Stimulated activated CD8-positive, alpha-beta memory T cell treated with anti-CD3 and anti-CD28 coated beads, Interleukin-15, amount 100 ng/mL, for 24 hours (primary cell): ENCODE data around the gene APBA1.

Source experiments
- DNase-seq: peaks from one replicate; pipeline ENCODE4 v3.0.0-alpha.2; 2020; ENCODE audit warnings: low read depth

The APBA1 gene

GRCh38 chr9:69657269-69657668, 14.9 kb downstream of the APBA1 start:
- no peak for DNase-seq

- DNase-seq = no peak
These were observed 17.1 kb downstream of the APBA1 start for GRCh38 chr9:69655065-69655464.

- no peak for DNase-seq
These were observed 18.9 kb downstream of the APBA1 start for GRCh38 chr9:69653261-69653660.

GRCh38 chr9:69649566-69650250, 22.5 kb downstream of the APBA1 start:
- DNase-seq = no peak

- DNase-seq = no peak
These were observed 24.4 kb downstream of the APBA1 start for GRCh38 chr9:69647804-69648203.

GRCh38 chr9:69646810-69647209, 25.4 kb downstream of the APBA1 start:
- no peak for DNase-seq

GRCh38 chr9:69645488-69645887, 26.7 kb downstream of the APBA1 start:
- DNase-seq = no peak

GRCh38 chr9:69643098-69643497, 29.1 kb downstream of the APBA1 start:
- DNase-seq = no peak

GRCh38 chr9:69637817-69638200, 34.4 kb downstream of the APBA1 start:
- no peak for DNase-seq

- DNase-seq = no peak
These were observed 34.9 kb downstream of the APBA1 start for GRCh38 chr9:69637193-69637816.

GRCh38 chr9:69633716-69634115, 38.5 kb downstream of the APBA1 start:
- DNase-seq = no peak

GRCh38 chr9:69632768-69633167, 39.4 kb downstream of the APBA1 start:
- no peak for DNase-seq

- no peak for DNase-seq
These were observed 44.9 kb downstream of the APBA1 start for GRCh38 chr9:69627281-69627680.

GRCh38 chr9:69623276-69623675, 48.9 kb downstream of the APBA1 start:
- DNase-seq = no peak

- no peak for DNase-seq
These were observed 49.5 kb downstream of the APBA1 start for GRCh38 chr9:69622676-69623075.

- DNase-seq = no peak
These were observed 50.3 kb downstream of the APBA1 start for GRCh38 chr9:69621730-69622460.

- no peak for DNase-seq
These were observed 51.4 kb downstream of the APBA1 start for GRCh38 chr9:69620731-69621130.

- no peak for DNase-seq
These were observed 52.9 kb downstream of the APBA1 start for GRCh38 chr9:69619233-69619632.

GRCh38 chr9:69617006-69617405, 55.2 kb downstream of the APBA1 start:
- no peak for DNase-seq

GRCh38 chr9:69615880-69616279, 56.3 kb downstream of the APBA1 start:
- no peak for DNase-seq

GRCh38 chr9:69611221-69611620, 61.0 kb downstream of the APBA1 start:
- no peak for DNase-seq

GRCh38 chr9:69609156-69609555, 63.0 kb downstream of the APBA1 start:
- DNase-seq = no peak

- no peak for DNase-seq
These were observed 66.1 kb downstream of the APBA1 start for GRCh38 chr9:69606089-69606488.
